Kasumi-1 (cell line): ENCODE data around the gene PDZK1.
"Not testable (repeated sequence)": the region's sequence is repeated elsewhere in the genome, so short reads cannot be mapped to it uniquely, and the experiment has no call there.

ENCODE experiments used
- DNase-seq, 2 experiments: peaks; one replicate each; lab custom pipeline; 2025; lab: John Stamatoyannopoulos, UW

The PDZK1 gene

DNA sequence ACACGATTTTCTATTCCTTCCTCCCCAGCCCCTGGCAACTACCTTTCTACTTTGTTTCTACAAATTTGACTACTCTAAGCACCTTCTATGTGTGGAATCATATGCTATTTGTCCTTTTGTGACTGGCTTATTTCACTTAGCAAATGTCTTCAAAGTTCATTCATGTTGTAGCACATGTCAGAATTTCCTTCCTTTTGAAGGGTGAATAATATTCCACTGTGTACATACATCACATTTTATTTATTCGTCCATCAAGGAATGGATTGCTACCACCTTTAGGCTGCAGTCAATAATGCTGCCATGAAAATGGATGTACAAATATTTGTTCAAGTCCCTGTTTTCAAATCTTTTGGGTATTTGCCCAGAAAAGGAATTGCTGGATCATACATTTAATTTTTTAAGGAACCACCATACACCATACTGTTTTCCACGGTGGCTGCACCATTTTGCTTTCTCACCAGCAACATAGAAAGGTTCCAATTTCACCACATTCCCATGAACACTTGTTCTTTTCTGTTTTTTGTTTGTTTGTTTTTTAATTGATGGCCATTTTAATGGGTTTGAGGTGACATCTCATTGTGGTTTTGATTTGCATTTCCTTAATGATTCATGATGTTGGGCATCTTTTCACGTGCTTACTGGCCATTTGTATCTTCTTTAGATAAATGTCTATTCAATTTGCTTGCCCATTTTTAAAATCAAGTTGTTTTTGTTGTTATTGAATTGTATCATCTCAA is 3.3 kb upstream of the PDZK1 start:
- DNase-seq: no peak

DNA sequence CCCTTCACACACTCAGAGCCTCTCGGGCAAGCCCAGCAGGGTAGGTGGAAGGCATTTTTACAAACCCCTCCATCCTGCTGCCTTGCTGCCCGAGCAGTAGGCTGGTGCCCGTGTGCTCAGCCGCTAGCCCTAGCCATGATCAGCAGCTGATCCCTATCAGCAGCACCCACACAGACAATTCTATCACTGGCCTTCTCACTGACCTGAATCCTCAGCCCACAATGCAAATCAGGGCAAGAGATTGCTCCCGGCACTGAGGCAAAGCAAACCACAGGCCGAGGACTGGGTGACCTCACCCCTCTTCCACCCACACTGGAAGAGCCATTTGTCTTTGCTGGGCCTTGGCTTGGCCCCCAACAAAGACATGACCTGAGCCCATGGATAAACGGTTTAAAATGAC is 895 bp upstream of the PDZK1 start:
- DNase-seq: no peak

DNA sequence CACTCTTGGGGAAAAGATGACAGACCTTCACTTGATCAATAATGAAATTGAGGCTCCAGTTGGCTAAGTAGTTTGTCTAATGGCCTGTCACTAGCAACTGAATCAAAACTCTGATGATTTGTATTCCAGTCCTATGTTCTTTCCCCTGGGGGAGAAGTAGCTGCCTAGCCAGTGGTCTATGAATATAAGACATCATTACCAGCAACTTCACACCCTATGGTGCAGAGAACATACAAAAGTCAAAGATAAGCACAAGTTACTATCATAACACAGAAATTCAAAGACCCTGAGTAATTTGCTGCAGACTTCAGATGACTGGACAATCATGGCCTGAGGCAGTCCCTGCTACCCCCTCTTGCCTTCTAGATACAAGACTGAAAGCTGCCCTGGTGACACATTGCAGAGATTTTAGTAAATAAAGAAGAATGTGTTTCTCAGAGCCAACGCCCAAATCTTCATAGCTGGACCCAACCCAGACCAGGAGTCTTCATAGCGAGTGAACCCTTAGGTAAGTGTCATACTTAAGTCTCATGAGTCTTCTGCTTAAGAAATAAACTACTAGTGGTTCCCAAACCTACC is 993 bp downstream of the PDZK1 start:
- no peak for DNase-seq

DNA sequence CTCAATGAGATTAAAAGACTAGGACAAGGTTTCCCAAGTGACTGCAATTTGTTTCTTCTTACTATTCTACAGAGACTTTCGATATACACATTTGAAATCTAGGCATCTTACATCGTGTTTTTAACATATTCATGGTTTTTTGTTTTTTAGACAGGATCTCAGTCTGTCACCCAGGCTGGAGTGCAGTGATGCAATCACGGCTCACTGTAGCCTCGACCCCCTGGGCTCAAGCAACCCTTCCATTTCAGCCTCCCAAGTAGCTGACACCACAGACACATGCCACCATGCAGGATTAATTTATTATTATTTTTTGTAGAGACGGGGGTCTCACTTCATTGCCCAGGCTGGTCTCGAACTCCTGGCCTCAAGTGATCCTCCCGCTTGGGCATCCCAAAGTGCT is 1.5 kb downstream of the PDZK1 start:
- DNase-seq: no peak

DNA sequence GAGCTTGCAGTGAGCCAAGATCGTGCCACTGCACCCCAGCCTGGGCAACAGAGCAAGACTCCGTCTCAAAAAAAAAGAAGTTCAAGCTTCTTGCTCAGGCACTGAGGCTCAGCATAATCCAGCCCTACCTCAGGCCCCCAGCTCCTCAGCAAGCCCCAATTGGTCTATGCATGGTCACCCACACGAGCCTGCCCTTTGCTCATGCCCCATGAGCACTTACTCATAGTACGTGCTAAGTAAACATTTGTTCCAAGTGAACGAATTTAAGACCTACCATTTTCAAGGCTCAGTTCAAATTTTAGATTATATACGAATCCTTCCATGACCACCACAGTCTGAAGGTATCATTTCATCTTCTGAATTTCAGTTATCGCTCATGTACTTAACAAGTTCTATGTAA is 4.3 kb downstream of the PDZK1 start:
- no peak for DNase-seq

DNA sequence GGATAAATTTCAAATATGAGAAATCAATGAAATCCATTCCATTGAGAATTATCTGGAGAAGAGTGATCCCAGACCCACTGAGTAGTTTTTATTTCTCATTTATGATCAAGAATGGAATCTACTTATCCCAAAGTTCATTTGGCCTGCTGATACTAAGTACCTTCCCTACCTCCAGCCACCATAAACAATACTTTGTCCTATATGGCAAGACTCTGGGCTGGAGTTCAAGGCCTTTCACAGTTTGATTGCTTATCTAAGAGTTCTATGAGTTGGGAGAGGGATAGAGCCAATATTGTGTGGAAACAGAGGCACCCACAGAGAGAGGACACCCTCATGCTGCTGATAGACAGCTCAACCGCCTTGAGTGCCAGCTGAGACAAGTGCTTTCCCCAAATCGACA is 5.1 kb downstream of the PDZK1 start:
- DNase-seq: no peak

DNA sequence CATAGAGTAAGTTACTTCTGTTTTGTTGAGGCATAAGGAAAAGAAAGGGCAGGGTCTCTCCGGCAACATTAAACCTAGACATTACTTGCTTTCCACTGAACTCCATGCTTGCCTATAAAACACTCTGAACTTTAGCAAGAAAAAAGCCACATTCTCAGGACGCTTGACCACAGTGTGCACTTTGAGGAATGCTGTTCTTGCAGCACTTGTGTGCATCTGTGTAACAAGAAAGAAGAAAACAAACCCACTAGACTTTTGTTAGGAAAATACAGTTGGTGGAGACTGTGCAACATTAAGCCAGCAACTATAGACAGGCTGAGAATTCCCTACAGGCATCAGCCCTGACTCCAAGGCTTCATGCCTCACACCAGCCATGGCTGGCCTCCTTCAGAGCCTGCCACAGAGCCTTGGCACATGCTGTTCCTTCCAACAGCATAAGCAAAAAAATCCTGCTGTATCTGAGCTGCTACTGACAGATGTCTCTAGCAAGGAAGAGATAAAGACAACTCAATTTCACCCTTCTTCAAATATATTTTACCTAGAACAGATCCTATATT is 5.8 kb downstream of the PDZK1 start:
- DNase-seq: no peak

DNA sequence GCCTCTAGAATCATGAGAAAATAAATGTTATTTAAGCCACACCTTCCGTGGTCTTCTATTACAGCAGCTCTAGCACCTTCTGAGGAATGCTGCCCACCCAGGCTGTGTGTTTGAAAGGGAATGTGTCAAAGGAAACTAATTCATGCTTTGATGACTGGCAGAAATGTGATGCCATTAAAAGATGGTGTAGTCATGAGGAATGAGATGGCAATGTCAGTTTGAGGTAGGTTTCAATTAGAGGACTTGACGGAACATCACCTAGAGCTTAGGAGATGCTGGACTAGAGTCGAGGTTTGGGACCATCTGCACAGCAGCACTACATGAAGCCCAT is 10.6 kb downstream of the PDZK1 start:
- DNase-seq: no peak

DNA sequence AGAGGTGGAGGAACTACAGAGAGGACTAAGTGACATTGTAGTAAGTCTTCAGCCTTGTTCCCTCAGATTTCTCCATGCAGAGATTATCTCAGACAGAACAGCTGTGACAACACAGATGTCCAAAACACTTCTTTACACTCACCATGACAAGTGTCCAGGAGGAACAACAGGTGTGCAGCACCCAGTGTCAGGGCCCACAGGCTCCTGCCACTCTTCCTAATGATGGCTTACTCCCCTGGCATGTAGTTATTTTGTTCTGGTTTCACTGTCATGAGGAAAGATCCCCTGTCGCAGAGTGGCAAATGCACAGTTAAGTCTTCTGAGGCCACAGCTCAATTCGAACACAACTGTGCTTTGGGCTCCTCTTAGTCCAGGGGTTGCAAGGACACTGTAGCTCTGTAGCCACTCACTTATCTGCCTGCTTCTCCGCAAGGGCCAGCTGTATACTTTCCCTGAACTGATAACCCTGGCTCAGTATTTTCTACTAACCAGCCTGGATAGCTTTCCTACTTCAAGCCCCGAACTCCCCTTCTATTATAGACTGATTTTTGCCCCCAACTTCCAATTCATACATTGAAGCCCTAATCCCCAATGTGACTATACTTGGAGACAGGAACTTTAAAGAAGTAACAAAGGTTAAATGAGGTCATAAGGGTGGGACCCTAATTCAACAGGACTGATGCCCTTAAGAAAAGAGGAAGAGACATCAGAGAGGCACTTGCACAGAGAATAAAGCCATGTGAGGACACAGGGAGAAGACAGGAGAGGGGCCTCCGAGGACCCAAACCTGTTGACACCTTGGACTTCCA is 11.1 kb downstream of the PDZK1 start:
- DNase-seq: peak; percentile 27 to 44

DNA sequence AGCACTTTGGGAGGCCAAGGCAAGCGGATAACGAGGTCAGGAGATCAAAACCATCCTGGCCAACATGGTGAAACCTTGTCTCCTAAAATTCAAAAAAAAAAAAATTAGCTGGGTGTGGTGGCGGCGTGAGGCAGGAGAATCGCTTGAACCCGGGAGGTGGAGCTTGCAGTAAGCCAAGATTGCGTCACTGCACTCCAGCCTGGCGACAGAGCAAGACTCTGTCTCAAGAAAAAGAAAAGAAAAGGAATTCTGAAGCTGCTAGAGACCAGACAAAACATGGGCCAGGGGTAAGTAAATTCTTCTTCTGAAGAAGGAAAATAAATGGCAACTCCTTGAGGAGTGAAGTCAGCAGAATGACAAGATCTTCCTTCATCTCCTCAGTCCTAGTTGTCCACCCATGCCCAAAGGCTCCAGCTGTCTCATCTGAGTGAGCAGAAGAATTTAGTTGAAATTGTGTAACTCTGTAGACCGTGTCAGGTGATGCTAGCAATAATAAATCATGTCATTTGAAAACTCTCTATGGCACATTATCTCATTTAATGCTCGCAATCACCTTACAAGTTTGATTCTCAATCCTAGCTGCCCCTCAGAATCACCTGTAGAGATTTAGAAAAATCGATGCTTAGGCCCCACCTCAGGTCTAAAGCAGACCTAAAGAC is 14.3 kb downstream of the PDZK1 start:
- no peak for DNase-seq

DNA sequence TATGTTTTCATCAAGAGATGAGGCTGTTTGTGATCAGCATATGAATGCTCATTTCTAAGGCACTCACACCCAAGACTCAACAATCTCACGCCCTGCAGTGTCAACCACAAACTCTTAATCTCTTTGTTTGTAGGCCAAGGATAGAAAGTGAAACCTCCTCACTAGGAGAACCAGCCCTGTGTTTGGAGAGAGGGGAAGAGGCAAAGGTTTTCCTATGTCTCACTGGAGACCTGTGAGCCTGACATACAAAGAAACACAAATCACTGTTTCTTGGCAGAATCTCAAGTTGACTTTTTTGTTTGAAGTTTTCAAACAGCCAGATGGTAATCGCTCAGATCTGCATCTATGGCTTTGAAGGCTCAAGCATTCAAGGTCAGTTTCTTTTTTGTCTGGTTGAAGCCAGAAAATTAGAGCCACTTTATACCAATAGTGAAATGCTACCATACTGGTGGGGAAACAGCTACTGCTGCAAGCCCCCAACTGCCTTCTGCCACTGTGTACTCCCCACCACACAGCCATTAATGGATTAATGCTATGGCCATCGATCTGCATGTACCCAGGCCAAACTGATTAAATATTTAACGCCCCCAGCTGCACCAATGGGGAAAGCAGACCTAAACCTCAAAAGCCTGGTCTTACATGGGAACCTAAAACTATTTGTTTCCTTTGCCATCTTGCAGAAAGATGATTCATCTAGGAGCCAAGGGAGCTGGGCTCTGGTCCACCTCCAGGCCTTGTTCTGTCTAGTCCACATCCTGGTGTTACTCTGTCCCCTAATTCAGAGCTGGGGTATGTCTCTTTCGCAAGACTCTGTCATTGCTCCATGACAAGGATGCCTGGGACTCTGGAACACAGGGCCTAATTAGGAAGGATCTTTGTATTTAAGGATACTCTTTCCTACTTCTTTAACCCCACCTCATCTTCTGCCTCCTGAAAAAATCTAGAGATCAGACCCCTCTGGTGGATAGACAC is 16.3 kb downstream of the PDZK1 start:
- peak in 1 of 2 experiments; percentile 10 for DNase-seq

DNA sequence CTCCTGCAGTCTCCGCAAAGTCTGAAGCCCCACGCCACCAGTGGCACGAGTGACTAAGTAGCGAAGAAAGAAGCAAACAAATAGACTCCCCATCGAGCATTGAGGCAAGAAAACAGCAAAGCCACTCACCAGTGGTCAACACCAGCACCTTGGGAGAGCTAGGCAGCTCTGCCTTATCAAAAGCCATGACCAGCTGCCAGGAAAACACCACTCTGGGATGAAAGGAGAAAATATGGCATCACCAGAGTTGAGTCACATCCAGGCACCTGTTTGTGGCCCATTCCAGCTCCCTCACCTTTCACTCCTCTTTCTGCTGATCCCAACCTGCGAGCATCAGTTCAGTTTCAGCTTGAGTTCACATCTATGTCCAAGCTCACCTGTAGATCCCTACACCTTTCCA is 17.2 kb downstream of the PDZK1 start:
- no peak for DNase-seq

DNA sequence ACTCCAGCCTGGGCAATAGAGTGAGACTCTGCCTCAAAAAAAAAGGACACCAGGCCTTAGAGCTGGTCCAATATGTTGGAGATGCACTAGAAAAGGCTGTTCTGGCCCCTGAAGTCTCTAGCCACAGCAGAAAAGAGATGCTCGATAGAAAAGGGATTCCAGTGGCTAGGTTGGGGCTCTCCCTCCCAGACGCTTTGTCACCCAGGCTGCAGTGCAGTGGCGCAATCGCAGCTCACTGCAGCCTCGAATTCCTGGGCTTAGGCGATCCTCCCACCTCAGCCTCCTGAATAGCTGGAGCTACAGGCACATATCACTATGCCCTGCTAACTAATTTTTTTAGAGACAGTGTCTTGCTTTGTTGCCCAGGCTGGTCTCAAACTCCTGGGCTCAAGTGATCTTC is 18.2 kb downstream of the PDZK1 start:
- DNase-seq: no peak

DNA sequence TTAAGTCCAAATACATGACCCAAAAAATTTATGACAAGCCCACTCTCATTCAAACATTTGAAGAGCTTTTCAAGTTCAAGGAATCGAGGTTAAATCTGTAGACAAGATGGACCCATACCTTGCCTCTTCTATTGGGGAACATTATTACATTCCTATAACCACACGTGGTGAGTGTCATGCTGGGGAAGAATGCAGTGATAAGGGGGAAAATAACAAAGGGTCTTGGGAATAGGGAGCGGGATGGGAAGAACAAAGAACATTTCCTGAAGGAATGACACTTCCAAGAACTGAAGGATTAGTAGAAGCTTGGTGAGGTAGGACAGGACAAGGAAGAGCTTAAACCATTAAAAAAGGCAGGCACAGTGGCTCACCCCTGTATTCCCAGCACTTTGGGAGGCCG is 18.8 kb downstream of the PDZK1 start:
- no peak for DNase-seq

DNA sequence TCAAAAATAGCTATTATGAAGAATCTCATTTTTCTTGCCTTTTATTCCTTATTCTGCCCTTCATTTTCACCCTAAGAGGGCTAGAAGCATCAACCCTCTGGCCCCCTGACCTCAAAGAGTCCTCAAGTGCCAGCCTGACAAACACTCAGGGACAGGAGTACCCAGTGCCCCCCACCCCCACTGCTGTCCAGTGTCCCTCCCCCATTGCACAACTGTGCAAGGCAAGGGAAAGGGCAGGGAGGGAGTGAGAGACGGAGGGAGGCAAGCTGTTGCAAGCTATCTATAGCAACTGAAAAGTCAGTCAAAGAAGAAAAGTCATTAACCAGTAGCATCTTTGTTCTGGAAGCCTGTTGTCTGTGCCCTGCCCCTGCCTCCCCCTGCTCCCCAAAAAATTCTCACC is 21.1 kb downstream of the PDZK1 start:
- DNase-seq: not testable (repeated sequence)

DNA sequence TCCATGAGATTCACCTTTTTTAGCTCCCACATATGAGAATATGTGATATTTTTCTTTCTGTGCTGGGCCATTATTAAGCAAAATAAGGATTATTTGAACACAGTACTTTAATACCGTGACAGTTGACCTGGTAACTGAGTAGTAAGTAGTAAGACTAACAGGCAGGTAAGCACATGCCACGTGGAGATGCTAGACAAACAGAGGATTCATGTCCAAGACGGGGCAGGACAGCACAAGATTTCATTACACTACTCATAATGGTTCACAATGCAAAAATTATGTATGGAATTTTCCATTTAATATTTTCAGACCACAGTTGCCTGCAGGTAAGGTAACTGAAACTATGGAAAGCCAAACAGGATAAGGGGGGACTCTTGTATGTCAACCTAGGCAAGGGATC is 22.3 kb downstream of the PDZK1 start:
- not testable (repeated sequence) for DNase-seq

DNA sequence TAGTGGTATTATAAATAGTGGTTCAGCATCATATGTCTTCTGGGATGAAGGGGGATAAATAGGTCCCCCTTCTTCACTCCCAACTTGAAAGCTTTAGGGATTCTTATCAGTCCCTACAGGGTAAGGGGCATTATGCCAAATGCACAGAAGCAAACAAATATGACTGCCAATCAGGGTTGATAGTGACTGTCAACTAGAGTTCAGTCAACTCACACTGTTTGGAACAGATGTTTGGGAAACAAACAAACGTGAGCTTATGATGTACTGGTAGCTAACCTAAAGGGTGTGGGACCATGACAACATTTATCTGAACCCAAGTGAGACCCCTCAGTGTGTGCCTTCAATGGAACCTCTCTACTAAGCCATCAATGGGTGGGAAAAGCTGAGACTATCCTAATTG is 34.0 kb downstream of the PDZK1 start:
- DNase-seq: not testable (repeated sequence)

DNA sequence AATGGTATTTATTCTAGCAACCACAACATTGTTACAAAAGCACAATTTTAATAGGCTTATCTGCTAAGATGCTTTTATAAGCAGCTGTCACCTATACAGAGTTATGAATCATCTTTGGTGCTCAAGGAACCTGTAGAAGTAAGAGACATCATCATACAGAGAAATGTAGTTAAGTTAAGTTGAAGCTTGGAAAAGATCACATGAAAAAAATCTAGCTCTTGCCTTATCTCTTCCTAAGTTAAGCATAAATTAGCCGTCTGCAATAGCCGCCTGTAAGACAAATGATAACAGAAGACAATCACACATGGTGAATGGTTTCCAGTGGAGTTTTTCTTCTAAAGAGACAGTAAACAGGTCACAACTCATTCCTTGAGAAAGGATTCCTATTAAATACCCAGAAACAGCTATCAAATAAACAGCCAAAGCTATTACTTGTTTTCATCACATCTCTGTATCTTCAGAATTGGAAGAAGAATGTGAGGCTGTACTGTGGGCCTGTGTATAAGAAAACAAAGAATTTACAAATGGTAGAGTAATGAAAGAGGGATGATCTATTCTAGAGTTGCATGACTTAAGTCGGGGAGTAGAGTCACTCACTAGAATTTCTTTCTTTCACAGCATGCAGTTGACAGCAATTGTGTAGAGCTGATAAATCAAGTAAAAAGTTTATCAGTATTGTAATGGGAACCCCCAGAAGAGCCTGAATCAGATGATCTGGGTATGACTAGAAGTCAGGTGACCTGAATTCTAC is 36.0 kb downstream of the PDZK1 start:
- DNase-seq: not testable (repeated sequence)

DNA sequence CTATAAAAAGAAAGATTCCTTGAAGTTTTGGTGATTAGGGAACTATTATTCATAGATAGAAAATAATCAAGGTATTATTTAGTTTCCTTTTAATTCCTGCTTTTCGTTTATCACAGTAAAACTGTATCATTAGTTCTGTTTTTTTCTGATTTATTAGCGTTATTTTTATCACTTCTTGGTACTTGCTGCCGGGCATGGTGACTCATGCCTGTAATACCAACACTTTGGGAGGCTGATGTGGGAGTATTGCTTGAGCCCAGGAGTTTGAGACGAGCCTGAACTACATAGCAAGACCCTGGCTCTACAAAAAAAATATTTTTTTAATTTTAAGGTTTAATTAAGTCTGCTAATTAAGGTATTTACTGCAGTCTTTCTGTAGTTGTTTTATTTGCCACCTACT is 42.2 kb downstream of the PDZK1 start:
- DNase-seq: not testable (repeated sequence)

DNA sequence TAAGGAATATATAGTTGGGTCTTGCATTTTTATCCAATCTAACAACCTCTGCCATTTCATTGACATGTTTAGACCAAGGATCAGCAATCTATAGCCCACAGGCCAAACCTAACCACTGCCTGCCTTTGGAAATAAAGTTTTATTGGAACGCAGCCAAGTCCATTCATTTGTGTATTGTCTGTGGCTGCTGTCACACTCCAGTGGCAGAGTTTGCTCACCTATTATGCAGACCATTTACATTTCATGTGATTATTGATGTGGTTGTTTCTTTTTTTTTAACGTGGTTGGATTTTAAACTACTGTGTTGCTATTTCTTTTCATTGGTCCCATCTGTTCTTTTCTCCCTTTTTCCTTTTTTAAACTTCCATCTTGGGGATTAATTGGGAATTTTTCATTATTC is 44.7 kb downstream of the PDZK1 start:
- DNase-seq: not testable (repeated sequence)
